Limb (tissue), 2 donors: ENCODE measurements around the gene TUBG2.

Experiments used
- DNase-seq, 2 donors: peaks; one replicate each; pipeline ENCODE4 v3.0.0-alpha.2; 2016; ENCODE audit errors: extremely low spot score in 2 of 2

TUBG2 gene

DNA sequence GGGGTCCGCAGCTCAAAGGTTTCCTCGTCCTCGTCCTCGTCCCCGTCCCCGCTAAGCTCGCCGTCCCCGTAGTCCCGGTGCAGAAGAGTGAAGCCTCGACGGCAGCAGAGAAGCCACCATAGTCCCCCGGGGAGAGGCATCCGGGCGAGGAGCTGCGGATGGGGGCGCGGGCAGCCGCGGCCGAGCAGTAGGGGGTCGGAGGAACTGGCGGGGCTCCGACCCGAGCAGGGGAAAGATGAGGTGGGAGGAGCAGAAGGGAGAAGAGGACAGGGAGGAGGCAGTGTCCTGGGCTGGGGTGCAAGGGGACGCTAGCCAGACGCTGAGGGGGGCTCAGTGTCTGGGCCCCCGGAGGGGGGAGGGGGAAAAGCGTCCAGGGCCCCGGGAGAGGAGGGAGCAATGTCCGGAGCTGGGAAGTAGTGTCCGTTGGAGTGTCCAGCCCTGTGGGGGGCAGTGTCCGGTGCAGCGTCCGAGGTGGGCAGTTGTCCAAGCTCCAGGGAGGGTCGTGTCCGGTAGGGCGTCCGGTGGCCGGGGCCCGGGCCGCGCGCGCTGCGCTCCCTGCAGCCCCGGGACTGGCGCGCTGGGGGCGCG, 17.4 kb downstream of the TUBG2 start, which contains the start of gene PLEKHH3:
PLEKHH3 (minus strand) TSS at position 571 of the 588 bp plus-strand sequence; CDS start at position 140, 431 bp downstream.
- no peak for DNase-seq

DNA sequence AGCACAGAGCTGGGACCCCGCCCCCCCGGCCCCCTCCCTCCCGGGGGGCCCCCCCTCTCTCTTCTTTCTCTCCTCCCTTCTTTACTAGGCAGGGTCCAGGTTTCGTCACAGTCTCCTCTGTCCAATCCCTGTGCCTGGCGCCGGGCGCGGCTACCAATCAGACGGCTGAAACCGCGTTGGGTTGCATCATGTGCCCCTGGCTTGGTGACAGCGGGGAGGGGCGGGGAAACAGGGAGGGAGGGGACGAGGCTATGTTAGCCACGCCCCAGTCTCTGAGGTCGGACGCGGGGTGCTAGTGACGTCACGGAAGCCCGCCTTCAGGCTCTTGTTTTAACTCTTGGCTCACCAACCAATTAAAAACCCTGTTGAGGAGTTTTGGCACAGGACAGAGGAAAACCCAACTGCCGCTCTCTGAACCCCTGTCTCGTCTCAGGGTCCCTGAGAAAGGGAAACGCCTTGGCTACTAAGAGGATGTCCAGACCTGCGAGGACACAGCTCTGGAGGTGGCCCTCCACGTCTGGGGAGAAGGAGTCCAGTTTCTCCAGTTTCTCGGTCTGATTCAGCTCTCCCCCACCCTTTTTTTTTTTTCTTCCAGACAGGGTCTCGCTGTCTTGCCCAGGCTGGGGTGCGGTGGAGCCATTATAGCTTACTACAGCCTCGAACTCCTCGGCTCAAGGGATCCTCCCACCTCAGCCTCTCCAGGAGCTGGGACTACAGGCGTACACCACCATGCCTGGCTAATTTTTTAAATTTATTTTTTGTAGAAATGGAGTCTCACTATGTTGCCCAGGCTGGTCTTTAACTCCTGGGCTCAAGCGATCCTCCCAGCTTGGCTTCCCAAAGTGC, 18.2 kb downstream of the TUBG2 start:
- DNase-seq = peak; percentile 100

DNA sequence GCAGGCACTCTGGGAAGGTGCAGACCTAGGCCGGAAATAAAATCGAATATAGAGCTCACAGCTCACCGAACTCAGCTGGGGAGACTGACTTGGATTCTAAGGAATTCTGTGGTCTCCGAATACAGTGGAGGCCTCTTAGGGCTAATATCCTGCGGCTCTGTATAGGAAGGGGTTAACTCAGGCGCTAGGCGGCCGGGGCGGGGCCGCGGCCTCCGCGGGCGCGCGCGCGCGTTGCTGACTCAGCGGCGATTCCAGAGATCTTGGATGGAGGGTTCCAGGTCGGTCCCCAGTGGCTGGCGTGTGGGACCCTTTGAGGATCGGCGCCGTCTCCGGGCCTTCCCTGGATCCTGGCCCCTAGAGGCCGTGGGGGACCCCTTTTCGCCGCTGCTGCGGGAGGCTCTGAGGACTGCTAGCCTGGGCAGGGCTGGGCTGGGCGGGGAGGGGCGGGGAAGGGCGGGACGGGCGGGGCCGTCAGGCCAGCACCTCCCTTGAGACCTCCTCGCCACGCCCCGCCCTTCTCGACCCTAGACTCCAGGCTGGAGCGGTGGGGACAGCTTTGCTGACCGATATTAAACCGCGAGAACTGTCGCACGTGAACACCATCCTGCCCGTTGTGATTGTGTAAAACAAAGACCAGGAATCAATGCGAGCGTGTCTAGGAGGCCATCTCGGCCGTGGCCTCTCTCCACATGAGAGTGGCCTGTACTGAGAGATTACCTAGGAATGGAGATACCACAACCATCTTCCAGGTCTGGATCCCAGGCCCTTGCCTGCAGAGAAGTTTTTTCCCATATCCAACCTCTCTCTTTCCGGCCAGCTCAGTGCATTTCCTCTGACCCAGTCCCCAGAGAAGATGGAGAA, 19.1 kb downstream of the TUBG2 start:
- peak; percentile 91 to 93 for DNase-seq

DNA sequence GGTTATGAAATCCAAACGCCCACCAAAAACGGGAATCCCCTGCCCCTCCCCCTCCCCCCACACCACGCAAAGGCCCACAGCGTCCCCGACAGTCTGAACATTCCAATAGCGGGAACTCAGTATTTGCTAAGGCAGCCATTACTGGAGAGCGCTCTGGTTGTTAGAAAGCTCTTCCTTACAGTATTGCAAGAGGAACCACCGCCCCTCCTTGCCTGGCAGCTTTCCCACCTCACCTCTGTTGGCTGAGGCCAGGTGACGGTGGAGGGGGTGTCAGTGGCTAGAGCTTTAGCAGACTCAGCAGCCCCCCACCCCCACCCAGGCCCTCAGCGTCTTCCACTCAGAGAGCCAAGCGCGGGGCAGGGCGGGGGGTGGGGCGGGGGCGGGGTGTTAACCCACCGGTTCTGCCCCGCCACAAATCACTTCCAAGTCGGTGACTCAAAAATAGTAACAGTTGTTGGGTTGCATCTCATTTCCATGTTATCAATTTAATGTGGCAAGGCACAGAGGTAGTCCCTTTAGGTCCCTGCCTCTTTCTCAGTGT, 19.9 kb downstream of the TUBG2 start:
- peak; percentile 51 to 76 for DNase-seq

DNA sequence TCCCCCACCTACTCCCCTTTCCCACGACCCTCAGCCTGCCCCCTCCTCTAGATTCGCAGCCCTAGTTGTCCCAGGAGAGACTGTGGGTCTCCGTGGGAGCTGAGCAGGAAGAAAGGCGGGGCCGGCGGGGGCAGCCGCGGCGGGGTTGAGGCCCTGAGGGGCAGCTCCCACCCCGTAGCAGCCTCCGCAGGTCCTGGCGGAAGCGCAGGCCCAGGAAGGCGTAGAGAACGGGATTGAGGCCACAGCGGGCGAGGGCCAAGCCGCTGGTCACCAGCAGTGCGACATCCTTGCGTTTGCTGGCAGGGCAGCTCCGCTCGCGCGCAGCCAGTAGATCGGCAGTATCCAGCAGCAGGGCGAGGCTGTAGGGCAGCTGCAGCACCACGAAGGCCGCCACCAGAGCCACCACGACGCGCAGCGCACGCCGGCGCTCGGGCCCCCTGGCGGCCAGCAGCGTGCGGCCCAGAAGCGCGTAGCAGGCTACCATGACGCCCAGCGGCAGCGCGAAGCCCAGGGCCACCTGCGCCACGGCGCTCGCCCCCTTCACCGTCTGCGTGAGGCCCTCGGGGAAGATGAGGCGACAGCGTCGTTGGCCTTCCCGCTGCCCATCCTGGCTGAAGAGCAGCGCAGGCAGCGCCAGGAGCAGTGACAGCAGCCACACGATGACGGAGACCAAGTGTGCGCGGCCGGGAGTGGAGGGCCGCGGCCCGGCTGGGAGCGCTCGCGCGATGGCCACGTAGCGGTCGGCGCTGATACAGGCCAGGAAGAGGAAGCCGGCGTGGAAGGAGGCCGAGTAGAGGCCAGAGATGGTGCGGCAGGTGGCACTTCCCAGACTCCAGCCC, 20.6 kb downstream of the TUBG2 start:
- peak; percentile 79 to 87 for DNase-seq

DNA sequence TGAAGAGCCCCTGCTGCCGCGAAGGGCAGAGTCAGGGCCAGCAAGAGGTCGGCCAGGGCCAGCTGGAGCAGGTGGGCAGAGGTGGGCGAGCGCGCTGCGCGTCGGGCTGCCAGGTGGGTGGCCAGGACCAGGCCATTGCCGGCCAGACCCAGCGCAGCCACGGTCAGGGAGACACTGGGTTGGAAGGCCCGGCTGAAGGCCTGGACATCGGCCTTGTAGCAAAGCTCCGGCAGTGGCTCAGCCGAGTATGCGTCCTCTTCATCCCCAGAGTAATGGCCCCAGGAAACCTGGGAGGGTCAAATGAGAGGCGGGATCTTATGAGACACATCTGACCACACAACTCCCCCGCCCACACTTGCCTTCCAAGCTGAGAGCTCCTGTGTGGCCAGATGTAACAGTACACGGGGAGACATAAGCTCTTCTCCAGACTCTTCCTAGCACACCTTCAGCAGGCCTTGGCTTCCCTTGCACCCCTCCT, 21.3 kb downstream of the TUBG2 start:
- DNase-seq = no peak

DNA sequence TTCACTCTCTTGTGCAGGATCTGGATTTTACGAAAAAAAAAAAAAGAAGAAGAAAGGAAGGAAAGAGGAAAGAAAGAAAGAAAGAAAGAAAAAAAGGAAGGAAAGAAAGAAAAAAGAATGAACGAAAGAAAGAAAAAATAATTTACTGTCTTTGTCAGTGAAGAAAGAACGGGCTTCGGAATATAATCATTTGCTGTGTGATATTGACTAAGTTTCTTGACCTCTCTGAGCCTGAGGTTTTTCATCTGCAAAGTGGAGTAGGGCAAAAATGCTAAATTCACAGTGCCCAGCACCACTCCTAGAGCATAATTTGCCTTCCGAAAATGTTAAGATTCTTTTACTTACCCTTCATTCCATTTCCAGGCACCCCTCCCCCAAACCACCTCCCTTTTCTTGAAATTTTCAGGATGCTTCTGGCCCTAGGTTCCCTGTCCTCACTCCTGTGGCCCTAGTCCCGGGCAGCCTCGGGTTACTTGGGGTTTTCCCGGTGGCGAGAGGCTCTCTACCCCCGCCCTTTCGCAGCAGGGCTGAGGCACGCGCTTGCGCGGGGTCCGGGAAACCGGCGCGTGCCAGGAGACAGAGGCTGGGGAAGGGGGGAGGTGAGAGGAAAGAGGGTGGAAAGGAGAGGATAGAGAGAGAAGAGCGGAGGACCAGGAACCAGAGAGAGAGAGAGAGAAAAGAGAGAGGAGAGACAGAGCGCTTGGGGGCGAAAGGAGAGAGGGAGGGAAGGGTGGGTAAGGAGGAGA, 23.1 kb downstream of the TUBG2 start, which contains the start of gene CNTNAP1:
CNTNAP1 (plus strand) TSS at position 556 of the 746 bp plus-strand sequence. CDS start 299 bp downstream, outside the sequence.
- peak; percentile 76 to 83 for DNase-seq

DNA sequence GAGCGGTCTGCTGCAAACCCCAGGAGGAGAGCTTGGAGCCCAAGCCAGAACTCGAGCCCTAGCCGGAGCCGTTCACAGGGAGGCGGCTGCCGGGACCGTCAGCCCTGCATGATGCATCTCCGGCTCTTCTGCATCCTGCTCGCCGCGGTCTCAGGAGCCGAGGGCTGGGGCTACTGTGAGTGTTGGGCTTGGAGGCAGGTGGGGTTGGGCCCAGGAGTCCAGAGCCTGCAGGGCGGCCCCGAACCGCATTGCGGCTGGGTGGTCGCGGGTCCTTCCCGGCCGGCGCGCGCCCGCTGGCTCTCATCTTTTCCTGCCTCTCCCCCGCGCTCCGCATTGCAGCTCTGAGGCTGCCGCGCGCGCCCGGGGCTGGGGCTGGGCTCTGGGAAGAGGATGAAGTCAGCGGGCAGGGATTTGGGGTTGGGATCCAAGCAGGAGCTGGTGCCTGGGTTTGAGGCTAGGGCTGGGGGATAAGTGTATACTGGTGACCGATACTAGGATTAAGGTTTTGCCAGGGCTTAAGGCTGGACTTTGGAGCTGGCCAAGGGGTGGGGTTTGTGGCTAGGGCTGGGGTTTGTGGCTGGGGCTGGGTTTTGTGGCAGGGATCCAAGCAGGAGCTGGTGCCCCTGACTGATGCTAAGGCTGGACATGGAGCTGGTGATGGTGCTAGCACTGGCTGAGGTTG, 23.8 kb downstream of the TUBG2 start:
- peak; percentile 42 to 84 for DNase-seq

DNA sequence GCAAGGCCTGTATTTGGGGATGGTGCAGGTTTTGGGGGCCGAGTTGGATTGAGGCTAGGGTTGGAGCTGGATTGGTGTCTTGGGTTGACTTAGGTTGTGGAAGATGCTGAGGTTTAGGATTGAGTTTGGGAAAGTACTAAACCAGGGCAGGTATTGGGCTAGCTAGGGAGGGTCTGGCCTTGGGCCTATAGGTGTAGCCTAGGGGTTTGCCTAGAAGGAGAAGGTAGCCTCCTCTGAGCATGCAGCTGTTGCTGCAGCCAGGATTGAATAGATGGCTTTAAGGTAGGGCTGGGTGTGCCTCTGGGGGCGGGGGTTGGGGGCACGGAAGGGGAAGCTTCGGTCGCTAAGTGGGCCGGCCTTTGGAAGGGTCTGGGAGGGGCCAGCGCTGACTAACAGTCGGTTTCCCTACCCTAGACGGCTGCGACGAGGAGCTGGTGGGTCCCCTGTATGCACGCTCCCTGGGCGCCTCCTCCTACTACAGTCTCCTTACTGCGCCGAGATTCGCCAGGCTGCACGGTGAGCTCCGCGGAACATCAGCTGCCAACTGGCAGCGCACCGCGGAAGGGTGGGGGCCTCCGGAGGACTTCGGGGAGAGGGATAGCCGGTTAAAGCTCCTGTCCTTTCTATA, 24.4 kb downstream of the TUBG2 start:
- DNase-seq = peak in 1 of 2 donors; percentile 68

DNA sequence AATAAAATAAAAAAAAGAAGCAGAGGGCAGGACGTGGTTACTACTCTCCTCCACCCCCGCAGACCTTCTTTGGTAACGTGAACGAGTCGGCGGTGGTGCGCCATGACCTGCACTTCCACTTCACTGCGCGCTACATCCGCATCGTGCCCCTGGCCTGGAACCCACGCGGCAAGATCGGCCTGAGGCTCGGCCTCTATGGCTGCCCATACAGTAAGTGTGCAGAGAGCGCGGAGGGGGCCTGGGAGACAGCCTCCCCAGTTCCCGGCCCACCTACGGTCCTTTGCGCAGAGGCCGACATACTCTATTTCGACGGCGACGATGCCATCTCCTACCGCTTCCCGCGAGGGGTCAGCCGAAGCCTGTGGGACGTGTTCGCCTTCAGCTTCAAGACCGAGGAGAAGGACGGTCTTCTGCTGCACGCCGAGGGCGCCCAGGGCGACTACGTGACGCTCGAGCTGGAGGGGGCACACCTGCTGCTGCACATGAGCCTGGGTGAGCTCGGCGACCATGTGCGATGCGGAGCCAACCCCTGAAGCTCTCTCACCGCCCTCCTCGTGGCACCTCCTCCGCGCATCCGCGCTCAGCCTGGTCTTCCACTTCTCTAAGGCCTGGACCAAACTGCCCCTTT, 26.0 kb downstream of the TUBG2 start:
- DNase-seq = no peak

DNA sequence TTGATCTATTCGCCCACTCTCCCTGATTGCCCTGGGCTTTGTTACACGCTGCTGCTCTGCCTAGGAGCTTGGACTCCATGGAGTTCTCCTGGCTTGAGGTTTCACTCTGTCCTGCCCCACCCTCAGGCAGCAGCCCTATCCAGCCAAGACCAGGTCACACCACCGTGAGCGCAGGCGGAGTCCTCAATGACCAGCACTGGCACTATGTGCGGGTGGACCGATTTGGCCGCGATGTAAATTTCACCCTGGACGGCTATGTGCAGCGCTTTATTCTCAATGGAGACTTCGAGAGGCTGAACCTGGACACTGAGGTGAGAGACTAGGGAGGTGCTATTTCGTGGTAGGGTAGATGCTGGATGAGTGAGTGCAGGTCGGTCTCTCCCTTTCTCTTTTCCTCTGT, 26.7 kb downstream of the TUBG2 start:
- DNase-seq = no peak

DNA sequence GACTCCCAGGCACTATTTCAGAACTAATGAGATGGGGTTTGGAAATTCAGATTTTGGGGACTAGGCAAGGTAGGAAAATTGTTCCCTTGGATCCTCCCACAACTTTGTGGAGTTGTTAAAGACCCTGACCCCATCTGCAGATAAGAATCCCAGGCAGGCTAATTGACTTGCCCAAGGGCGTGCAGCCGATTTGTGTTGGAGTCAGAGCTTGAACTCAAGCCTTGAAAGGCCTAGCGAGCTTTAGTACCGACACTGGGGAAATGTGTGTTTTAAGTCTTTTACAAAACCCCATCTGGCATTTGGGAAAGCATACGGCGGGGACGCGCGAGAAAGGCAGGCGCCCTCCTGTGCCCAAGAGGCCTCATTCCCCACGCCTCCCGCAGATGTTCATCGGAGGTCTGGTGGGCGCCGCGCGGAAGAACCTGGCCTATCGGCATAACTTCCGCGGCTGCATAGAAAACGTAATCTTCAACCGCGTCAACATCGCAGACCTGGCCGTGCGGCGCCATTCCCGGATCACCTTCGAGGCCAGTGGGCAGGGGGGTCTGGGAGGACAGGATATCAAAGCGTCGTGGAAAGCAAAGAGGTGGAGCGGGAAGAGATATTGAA, 27.5 kb downstream of the TUBG2 start:
- no peak for DNase-seq

DNA sequence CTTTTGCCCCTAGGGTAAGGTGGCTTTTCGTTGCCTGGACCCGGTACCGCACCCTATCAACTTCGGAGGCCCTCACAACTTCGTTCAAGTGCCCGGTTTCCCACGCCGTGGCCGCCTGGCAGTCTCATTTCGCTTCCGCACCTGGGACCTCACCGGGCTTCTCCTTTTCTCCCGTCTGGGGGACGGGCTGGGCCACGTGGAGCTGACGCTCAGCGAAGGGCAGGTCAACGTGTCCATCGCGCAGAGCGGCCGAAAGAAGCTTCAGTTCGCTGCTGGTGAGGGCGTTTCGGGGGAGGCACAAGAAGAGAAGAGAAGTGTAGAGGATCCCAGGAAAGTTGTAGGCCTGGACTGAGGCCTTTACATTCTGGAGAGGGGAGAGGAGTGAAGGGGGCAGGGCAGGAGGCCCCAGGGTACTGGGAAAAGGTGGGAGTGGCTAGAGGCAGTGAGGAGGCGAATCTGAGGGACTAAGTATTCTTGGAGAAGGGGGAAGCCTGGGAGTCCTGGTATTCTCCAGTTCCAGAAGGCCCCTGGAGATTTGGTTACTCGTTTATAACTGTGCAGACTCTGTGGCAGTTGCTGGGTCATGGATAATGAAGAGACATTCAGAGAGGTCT, 28.7 kb downstream of the TUBG2 start:
- DNase-seq = no peak

DNA sequence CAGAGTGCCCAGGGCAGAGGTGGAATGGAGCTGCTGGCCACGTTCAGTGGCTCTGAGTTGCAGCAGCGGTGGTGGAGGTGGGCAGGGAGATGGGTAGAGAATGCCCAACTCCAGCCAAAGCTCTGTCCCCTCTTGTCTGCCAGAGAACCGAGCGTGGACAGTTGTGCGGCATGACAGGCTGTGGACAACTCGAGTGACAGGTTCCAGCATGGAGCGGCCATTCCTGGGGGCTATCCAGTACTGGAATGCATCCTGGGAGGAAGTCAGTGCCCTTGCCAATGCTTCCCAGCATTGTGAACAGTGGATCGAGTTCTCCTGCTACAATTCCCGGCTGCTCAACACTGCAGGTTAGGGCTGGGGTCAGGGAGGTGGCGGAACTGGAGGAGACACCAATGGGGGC, 31.5 kb downstream of the TUBG2 start:
- no peak for DNase-seq

DNA sequence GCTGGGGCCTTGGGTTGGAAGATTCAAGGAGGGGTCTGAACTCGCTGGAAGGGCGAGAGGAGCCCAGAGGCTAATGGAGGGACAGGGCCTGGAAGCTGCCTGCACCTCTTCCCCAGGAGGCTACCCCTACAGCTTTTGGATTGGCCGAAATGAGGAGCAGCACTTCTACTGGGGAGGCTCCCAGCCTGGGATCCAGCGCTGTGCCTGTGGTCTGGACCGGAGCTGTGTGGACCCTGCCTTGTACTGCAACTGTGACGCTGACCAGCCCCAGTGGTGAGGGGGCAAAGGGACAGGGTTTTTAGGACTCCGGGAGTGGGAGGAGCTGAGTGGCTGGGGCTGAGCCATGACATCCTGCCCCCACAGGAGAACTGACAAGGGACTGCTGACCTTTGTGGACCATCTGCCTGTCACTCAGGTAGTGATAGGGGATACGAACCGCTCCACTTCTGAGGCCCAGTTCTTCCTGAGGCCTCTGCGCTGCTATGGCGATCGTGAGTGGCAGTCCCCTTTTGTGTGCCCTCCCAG, 32.0 kb downstream of the TUBG2 start:
- no peak for DNase-seq

DNA sequence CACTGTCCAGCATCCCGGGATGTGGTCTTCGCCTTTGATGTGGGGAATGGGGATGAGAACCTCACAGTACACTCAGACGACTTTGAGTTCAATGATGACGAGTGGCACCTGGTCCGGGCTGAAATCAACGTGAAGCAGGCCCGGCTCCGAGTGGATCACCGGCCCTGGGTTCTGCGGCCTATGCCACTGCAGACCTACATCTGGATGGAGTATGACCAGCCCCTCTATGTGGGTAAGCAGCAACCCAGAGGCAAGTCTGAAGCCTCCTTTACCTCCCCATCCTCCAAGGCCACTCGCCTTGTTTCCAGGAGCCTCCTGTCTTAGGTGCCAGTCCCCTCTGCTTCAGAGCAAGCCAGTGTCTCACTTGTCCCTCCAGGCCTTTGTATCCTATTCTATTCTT, 33.4 kb downstream of the TUBG2 start:
- DNase-seq = no peak

DNA sequence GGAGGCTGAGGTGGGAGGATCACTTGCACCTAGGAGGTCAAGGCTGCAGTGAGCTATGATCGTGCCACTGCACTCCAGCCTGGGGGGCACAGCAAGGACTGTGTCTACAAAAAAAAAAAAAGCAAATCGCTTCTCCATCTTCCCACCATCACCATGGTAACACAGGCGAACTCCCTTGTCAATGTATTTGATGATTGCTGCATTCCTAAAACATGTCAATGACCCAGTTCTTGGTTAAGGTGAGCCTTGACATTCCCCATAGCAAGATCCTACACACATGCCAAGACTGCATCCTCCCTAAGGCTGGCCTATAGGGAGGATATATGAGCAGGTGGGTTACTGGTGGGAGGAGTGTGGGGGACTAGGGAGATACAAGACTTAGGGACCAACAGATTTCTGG, 35.4 kb downstream of the TUBG2 start:
- no peak for DNase-seq
